Measurements from ENCODE around the gene TOR4A.
A peak's percentile ranks its signal among the peaks of the same experiment; 100 is the strongest.

Gene TOR4A

DNA sequence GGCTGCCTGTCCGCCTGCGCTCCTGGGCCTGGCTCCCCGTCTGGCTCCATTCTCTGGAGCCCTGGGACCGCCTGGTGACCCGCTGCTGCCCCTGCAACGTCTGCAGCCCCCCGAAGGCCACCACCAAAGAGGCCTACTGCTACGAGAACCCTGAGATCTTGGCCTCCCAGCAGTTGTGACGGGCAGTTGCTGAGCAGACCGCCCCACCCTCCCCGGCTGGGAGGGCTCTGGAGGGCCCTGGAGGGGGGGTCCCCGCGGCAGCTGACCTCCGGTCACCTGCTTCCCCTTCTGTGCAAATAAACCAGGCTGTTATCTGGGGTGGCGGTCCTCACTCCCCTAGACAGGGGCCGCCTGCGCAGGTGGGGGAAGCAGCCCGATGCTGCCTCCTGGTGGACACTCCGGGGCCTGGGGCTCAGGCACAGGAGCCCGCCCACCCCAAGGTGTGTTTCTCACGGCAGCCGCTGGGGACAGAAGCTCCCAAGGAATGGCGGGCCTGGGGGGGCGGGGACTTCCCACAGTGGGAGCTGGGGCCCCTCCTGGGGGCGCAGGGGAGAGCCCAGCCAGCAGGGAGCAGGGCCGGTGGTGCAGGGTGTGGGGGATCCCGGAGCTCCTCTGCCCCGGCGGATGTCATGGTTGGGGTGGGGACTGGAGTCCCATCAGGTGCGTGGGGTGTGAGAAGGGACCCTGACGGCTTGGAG lies 41.1 kb upstream of the TOR4A start:
- TF ChIP-seq POLR2AphosphoS5 (IDR thresholded peaks at IDR 0.05; ENCODE audit: low read depth, low read length), result no peak
- no peak for TF ChIP-seq SIN3A (IDR thresholded peaks at IDR 0.05; ENCODE audit: borderline replicate concordance, insufficient read depth, low read length)
- TF ChIP-seq, protein P1, sequence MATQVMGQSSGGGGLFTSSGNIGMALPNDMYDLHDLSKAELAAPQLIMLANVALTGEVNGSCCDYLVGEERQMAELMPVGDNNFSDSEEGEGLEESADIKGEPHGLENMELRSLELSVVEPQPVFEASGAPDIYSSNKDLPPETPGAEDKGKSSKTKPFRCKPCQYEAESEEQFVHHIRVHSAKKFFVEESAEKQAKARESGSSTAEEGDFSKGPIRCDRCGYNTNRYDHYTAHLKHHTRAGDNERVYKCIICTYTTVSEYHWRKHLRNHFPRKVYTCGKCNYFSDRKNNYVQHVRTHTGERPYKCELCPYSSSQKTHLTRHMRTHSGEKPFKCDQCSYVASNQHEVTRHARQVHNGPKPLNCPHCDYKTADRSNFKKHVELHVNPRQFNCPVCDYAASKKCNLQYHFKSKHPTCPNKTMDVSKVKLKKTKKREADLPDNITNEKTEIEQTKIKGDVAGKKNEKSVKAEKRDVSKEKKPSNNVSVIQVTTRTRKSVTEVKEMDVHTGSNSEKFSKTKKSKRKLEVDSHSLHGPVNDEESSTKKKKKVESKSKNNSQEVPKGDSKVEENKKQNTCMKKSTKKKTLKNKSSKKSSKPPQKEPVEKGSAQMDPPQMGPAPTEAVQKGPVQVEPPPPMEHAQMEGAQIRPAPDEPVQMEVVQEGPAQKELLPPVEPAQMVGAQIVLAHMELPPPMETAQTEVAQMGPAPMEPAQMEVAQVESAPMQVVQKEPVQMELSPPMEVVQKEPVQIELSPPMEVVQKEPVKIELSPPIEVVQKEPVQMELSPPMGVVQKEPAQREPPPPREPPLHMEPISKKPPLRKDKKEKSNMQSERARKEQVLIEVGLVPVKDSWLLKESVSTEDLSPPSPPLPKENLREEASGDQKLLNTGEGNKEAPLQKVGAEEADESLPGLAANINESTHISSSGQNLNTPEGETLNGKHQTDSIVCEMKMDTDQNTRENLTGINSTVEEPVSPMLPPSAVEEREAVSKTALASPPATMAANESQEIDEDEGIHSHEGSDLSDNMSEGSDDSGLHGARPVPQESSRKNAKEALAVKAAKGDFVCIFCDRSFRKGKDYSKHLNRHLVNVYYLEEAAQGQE (IDR thresholded peaks at IDR 0.05; ENCODE audit: insufficient read depth in 1 of 2, low read depth in 2 of 2, low read length in 2 of 2), result no peak
- no peak for TF ChIP-seq TAF1 (IDR thresholded peaks at IDR 0.05; ENCODE audit: borderline replicate concordance, insufficient read depth, low read length)
- no peak for TF ChIP-seq FOXP2 (optimal IDR thresholded peaks at IDR 0.05; ENCODE audit: borderline replicate concordance, extremely low read depth, extremely low read length, insufficient read depth)

DNA sequence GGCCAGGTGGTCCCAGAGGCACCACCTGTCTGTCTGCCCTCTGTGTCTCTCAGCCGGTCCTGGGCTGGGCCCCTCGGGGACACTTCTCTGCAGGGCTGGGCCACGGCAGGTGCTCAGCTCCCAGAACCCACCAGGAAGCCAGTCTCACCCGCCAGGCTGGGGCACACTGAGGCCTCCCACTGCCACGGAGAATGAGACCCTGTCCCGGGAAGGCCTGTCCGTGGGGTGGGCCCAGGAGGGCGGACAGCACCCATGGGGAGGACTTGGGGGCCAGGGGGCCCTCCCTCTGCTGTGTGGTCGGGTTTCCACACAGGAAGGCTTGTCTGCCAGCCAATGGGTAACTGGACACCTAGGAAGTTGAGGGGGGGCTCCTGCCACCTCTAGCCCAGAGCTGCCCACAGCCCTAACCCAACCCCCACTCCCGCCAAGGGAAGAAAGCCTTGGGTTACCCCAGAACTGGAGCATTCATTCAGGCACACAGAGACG lies 40.5 kb upstream of the TOR4A start:
- TF ChIP-seq, protein P1 (IDR thresholded peaks at IDR 0.05; ENCODE audit: insufficient read depth in 1 of 2, low read depth in 2 of 2, low read length in 2 of 2), result no peak
- TF ChIP-seq FOXP2 (optimal IDR thresholded peaks at IDR 0.05; ENCODE audit: borderline replicate concordance, extremely low read depth, extremely low read length, insufficient read depth), result no peak
- no peak for TF ChIP-seq POLR2AphosphoS5 (IDR thresholded peaks at IDR 0.05; ENCODE audit: low read depth, low read length)
- TF ChIP-seq TAF1 (IDR thresholded peaks at IDR 0.05; ENCODE audit: borderline replicate concordance, insufficient read depth, low read length), result no peak
- no peak for TF ChIP-seq SIN3A (IDR thresholded peaks at IDR 0.05; ENCODE audit: borderline replicate concordance, insufficient read depth, low read length)

DNA sequence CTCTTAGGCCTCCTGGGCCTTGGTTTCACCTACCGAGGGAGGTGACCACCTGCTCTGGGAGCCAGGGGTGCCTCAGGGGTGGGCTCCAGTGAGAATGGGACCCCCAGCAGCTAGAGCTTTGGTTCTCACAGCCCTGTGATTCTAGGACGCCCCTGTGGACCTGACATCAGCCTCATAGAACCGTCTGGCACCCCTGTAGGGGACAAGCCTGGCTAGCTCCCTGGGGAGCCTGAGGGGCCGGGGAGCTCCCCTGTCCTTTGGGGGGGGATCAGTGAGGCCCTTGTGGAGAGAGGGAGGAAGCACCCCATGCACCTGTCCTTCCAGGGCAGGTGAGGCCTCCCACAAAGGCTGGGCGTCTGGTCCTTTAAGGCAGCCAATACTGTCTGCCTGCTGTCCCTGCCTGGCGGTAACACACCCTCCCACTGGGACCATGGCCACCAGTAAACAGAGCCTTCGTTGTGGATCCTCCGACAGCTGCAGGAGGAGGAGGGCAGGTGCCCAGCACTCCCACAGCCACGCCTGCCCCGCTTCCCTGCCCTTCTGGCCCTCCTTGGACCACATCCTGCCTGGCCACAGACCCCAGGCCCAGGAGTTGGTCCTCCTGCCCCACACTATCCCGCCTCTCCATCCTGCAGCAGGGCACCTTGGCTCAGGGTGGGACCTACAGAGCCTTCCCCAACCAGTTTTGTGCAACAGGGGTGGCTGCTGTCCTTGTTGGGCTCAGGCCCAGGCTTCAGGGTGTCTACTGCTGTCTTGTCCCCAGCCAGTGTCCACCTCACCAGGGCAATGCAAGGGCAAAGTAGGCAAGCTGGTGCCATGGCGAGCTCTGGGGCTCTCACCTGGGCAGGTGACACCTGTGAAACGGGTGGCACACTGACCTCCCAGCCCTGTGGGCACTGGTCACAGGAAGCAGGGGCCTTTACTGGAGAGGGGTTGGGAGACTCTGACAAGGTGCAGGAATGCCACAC lies 39.5 kb upstream of the TOR4A start:
- TF ChIP-seq FOXP2 (optimal IDR thresholded peaks at IDR 0.05; ENCODE audit: borderline replicate concordance, extremely low read depth, extremely low read length, insufficient read depth) (no peak), POLR2AphosphoS5 (IDR thresholded peaks at IDR 0.05; ENCODE audit: low read depth, low read length) (no peak), SIN3A (IDR thresholded peaks at IDR 0.05; ENCODE audit: borderline replicate concordance, insufficient read depth, low read length) (no peak), TAF1 (IDR thresholded peaks at IDR 0.05; ENCODE audit: borderline replicate concordance, insufficient read depth, low read length) (no peak)
- TF ChIP-seq, protein P1 (IDR thresholded peaks at IDR 0.05; ENCODE audit: insufficient read depth in 1 of 2, low read depth in 2 of 2, low read length in 2 of 2), result no peak

GRCh38 chr9:137240318-137240840 lies 37.1 kb upstream of the TOR4A start:
- TF ChIP-seq TAF1 (IDR thresholded peaks at IDR 0.05; ENCODE audit: borderline replicate concordance, insufficient read depth, low read length) (0 out of 2 replicates have a peak, but pooled peaks have one; percentile 31), POLR2AphosphoS5 (IDR thresholded peaks at IDR 0.05; ENCODE audit: low read depth, low read length) (no peak; the same call in 1 of the 2 replicates), SIN3A (IDR thresholded peaks at IDR 0.05; ENCODE audit: borderline replicate concordance, insufficient read depth, low read length) (no peak)
- TF ChIP-seq, protein P1 (IDR thresholded peaks at IDR 0.05; ENCODE audit: insufficient read depth in 1 of 2, low read depth in 2 of 2, low read length in 2 of 2), result no peak

Measured in PFSK-1 (cell line).